Chondrocyte (in vitro differentiated cells): ENCODE data around the gene USP3. TPM values are rescaled to one million over a fixed set of nuclear protein-coding genes. Genes with fewer than 3 reads are reported as not detected.

Experiments used
- DNase-seq: peaks from one replicate; pipeline ENCODE4 v3.0.0; 2021; ENCODE audit warnings: mixed read lengths, low spot score
- H3K27ac Mint-ChIP-seq: one replicate; pipeline ENCODE4 v1.8.0; 2021; ENCODE audit warnings: mild to moderate bottlenecking, moderate library complexity, mixed read lengths; ENCODE audit not compliant: unreplicated experiment
- H3K27me3 Mint-ChIP-seq: 2 replicates; pipeline ENCODE4 v1.8.0; 2021; ENCODE audit warnings: low read depth, mixed read lengths
- H3K36me3 Mint-ChIP-seq: 2 replicates; pipeline ENCODE4 v1.8.0; 2021; ENCODE audit warnings: low read depth, mixed read lengths
- H3K4me1 Mint-ChIP-seq: 2 replicates; pipeline ENCODE4 v1.8.0; 2021; ENCODE audit warnings: low read depth, mild to moderate bottlenecking, mixed read lengths
- H3K4me3 Mint-ChIP-seq: one replicate; pipeline ENCODE4 v1.8.0; 2021; ENCODE audit warnings: mild to moderate bottlenecking, moderate library complexity, mixed read lengths; ENCODE audit not compliant: unreplicated experiment
- H3K9me3 Mint-ChIP-seq: 2 replicates; pipeline ENCODE4 v1.8.0; 2021; ENCODE audit warnings: low read depth, mixed read lengths
- total RNA-seq: library from RNA; stranded (reverse); gene quantifications from 3 replicates; pipeline ENCODE4 v1.2.1, GENCODE V29; 2021
- TF ChIP-seq, protein P1 (sequence below): fragments of 200-600 bp; sonication (generic); IDR thresholded peaks from 2 replicates; pipeline ENCODE4 v1.5.0; 2021; ENCODE audit warnings: antibody characterized with exemption, mild to moderate bottlenecking, moderate library complexity

USP3 gene
- total RNA-seq, 1 donor from 2014 or later, result 27.6 TPM

DNA sequence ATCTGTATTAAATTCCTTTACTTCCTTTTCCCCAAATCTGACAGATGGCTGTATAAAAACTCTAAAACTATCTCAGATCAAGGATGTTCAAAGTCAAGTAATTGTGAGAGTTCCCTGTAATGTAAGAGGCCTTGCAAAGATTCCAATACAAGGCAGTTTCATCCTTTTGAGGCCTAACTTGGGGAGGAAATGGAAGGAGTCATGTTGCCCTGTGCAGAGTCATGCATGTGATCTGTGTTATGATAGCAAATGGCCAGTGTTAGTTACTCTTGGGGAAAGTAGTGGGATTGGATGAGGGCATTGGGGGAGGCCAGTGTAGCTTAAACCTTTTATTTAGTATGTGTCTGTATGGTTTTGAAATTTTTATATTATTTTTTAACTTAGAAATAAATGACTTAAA lies 69.1 kb downstream of the USP3 start:
- Mint-ChIP-seq H3K27me3 (no peaks in the 10 kb centered on the region), H3K36me3 (peaks cover 9% of the 10 kb centered on the region), H3K4me1 (peaks cover 23% of the 10 kb centered on the region), H3K4me3 (no peak overlapping the region), H3K9me3 (no peaks in the 10 kb centered on the region), H3K27ac (peak overlapping the region; percentile 6)
- DNase-seq, result no peak
- TF ChIP-seq, protein P1, sequence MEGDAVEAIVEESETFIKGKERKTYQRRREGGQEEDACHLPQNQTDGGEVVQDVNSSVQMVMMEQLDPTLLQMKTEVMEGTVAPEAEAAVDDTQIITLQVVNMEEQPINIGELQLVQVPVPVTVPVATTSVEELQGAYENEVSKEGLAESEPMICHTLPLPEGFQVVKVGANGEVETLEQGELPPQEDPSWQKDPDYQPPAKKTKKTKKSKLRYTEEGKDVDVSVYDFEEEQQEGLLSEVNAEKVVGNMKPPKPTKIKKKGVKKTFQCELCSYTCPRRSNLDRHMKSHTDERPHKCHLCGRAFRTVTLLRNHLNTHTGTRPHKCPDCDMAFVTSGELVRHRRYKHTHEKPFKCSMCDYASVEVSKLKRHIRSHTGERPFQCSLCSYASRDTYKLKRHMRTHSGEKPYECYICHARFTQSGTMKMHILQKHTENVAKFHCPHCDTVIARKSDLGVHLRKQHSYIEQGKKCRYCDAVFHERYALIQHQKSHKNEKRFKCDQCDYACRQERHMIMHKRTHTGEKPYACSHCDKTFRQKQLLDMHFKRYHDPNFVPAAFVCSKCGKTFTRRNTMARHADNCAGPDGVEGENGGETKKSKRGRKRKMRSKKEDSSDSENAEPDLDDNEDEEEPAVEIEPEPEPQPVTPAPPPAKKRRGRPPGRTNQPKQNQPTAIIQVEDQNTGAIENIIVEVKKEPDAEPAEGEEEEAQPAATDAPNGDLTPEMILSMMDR, result no peak

GRCh38 chr15:63575312-63575711 lies 70.9 kb downstream of the USP3 start:
- no peak for DNase-seq
- Mint-ChIP-seq H3K4me1 (peaks cover 23% of the 10 kb centered on the region), H3K9me3 (no peaks in the 10 kb centered on the region), H3K27ac (no peak overlapping the region), H3K36me3 (peaks cover 8% of the 10 kb centered on the region), H3K4me3 (no peak overlapping the region), H3K27me3 (no peaks in the 10 kb centered on the region)
- TF ChIP-seq, protein P1, result no peak

DNA sequence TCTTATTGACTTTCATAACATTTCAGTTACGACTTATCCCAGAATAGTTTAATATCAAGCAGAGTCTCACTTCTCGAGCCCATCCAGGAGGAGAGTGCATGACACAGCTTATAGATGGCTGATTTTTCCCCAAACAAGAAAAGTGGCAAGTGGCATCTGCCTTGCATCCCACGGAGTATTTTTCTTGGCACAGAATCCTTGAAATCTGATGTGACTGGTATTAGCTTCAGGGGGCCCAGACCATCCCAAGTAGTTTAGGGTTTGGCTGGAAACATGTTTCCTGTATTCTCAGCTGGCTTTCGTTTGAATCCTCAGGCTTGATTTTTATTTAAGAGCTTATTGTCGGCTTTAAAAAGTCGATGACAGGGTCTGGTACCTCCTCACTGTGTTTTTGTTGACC lies 72.0 kb downstream of the USP3 start:
- peak overlapping the region; percentile 93 for H3K27ac Mint-ChIP-seq
- peaks cover 7% of the 10 kb centered on the region for H3K36me3 Mint-ChIP-seq
- TF ChIP-seq, protein P1, result no peak
- DNase-seq, result no peak
- no peaks in the 10 kb centered on the region for H3K9me3 Mint-ChIP-seq
- H3K27me3 Mint-ChIP-seq, result no peaks in the 10 kb centered on the region
- H3K4me3 Mint-ChIP-seq, result no peak overlapping the region
- H3K4me1 Mint-ChIP-seq, result peaks cover 23% of the 10 kb centered on the region

DNA sequence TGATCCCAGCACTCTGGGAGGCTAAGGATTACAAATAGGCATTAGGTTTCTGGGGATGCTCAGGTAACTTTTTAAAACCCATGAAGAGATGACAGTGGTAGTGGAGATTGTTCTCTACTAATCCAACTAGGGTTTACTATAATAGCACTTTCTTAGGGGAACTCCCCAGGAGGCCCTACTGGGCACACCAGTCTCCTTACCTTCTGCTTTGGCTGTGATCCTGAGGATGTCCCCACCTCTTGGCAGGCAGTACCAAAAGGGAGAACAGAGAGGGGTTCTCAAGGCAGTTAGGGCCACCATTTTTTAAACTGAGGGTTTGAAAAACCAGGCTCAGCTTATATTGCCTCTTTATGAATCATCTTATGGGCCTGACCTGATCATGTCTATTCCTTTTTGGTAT lies 77.8 kb downstream of the USP3 start:
- H3K27me3 Mint-ChIP-seq, result no peaks in the 10 kb centered on the region
- peaks cover 2% of the 10 kb centered on the region for H3K4me1 Mint-ChIP-seq
- H3K4me3 Mint-ChIP-seq, result no peak overlapping the region
- TF ChIP-seq, protein P1, result no peak
- DNase-seq, result no peak
- no peak overlapping the region for H3K27ac Mint-ChIP-seq
- peaks cover 11% of the 10 kb centered on the region for H3K9me3 Mint-ChIP-seq
- peaks cover 21% of the 10 kb centered on the region for H3K36me3 Mint-ChIP-seq

GRCh38 chr15:63582718-63583426 lies 78.5 kb downstream of the USP3 start:
- DNase-seq, result no peak
- H3K27me3 Mint-ChIP-seq, result no peaks in the 10 kb centered on the region
- no peak overlapping the region for H3K27ac Mint-ChIP-seq
- H3K4me3 Mint-ChIP-seq, result no peak overlapping the region
- H3K9me3 Mint-ChIP-seq, result peaks cover 11% of the 10 kb centered on the region
- peaks cover 2% of the 10 kb centered on the region for H3K4me1 Mint-ChIP-seq
- TF ChIP-seq, protein P1, result no peak
- H3K36me3 Mint-ChIP-seq, result peaks cover 21% of the 10 kb centered on the region
